ENCODE measurements around the gene SAMD15.

The SAMD15 gene

GRCh38 chr14:77369285-77369684, 7.9 kb upstream of the SAMD15 start:
- TF ChIP-seq ZNF335 (tag by site-specific recombination; conservative IDR thresholded peaks at IDR 0.05): no peak
- TF ChIP-seq ZNF148 (tag by site-specific recombination; IDR thresholded peaks at IDR 0.05; ENCODE audit: borderline replicate concordance): no peak
- no peak for TF ChIP-seq ZNF223 (tag by site-specific recombination; IDR thresholded peaks at IDR 0.05)
- TF ChIP-seq ZNF24 (tag by site-specific recombination; IDR thresholded peaks at IDR 0.05): no peak
- no peak for TF ChIP-seq ZBTB44 (tag by site-specific recombination; IDR thresholded peaks at IDR 0.05)
- TF ChIP-seq INSM2 (tag by site-specific recombination; IDR thresholded peaks at IDR 0.05): no peak
- TF ChIP-seq ZSCAN4 (tag by site-specific recombination; IDR thresholded peaks at IDR 0.05): no peak
- TF ChIP-seq ZNF239 (tag by site-specific recombination; IDR thresholded peaks at IDR 0.05): no peak
- no peak for TF ChIP-seq ZNF10 (tag by site-specific recombination; IDR thresholded peaks at IDR 0.05)
- no peak for TF ChIP-seq PRDM10 (tag by site-specific recombination; IDR thresholded peaks at IDR 0.05)
- no peak for TF ChIP-seq ZNF549 (tag by site-specific recombination; IDR thresholded peaks at IDR 0.05)
- TF ChIP-seq PRDM1 (tag by site-specific recombination; IDR thresholded peaks at IDR 0.05): no peak
- H3K9me3 ChIP-seq (ENCODE audit: control insufficient read depth, insufficient read depth, low read depth, low read length): no peaks in the 10 kb centered on the region; the same call in 1 of the 2 replicates
- POLR2A ChIA-PET: no interaction called here
- H3K4me3 ChIP-seq (ENCODE audit: low read depth, low read length): no peak overlapping the region
- no peak overlapping the region for H3K27ac ChIP-seq (ENCODE audit: extremely low read depth, low read depth, low read length)
- H3K36me3 ChIP-seq (ENCODE audit: control insufficient read depth in 2 of 2, insufficient read depth in 1 of 2, low read length in 2 of 2): no peaks in the 10 kb centered on the region; a peak in 1 of 3 replicates
- CTCF ChIA-PET: no interaction called here
- H3K4me1 ChIP-seq (ENCODE audit: control insufficient read depth, insufficient read depth, low read length): peaks cover 13% of the 10 kb centered on the region

GRCh38 chr14:77372304-77372841, 4.8 kb upstream of the SAMD15 start:
- Histone ChIP-seq H3K4me1 (ENCODE audit: control insufficient read depth, insufficient read depth, low read length) (peaks cover 20% of the 10 kb centered on the region), H3K36me3 (ENCODE audit: control insufficient read depth in 2 of 2, insufficient read depth in 1 of 2, low read length in 2 of 2) (no peaks in the 10 kb centered on the region), H3K4me3 (ENCODE audit: low read depth, low read length) (no peak overlapping the region), H3K9me3 (ENCODE audit: control insufficient read depth, insufficient read depth, low read depth, low read length) (no peaks in the 10 kb centered on the region), H3K27ac (ENCODE audit: extremely low read depth, low read depth, low read length) (no peak overlapping the region)
- ChIA-PET CTCF (interaction anchor here (1.3 to 1.6 kb wide), 2 partner anchors 23 to 57 kb away, joined by 4 to 5 read pairs; no protein-coding TSS in a partner anchor), POLR2A (no interaction called here)
- TF ChIP-seq SETDB1 (IDR thresholded peaks at IDR 0.05; ENCODE audit: insufficient read length, low read length): no peak
- no peak for TF ChIP-seq ZNF416 (tag by site-specific recombination; IDR thresholded peaks at IDR 0.05)
- no peak for TF ChIP-seq ATF2 (tag by site-specific recombination; IDR thresholded peaks at IDR 0.05; ENCODE audit: low read depth)
- TF ChIP-seq GLIS2 (tag by site-specific recombination; IDR thresholded peaks at IDR 0.05): no peak
- peak; percentile 52; the same call in 1 of the 2 replicates for TF ChIP-seq OSR2 (tag by site-specific recombination; IDR thresholded peaks at IDR 0.05)
- TF ChIP-seq ZNF132 (tag by site-specific recombination; IDR thresholded peaks at IDR 0.05; ENCODE audit: borderline replicate concordance): no peak
- no peak for TF ChIP-seq ZNF677 (tag by site-specific recombination; IDR thresholded peaks at IDR 0.05)
- no peak for TF ChIP-seq ZNF626 (tag by site-specific recombination; IDR thresholded peaks at IDR 0.05)
- no peak for TF ChIP-seq GLIS1 (tag by site-specific recombination; IDR thresholded peaks at IDR 0.05)

All from HEK293 (cell line).